Activated CD8-positive, alpha-beta memory T cell treated with anti-CD3 and anti-CD28 coated beads, Interleukin-2, amount 50 U/mL, for 48 hours (primary cell): ENCODE measurements around the gene NSMF.
"Not testable (repeated sequence)": the region's sequence is repeated elsewhere in the genome, so short reads cannot be mapped to it uniquely, and the experiment has no call there.

Experiments used
- DNase-seq: peaks from one replicate; pipeline ENCODE4 v3.0.0-alpha.2; 2020

NSMF gene

DNA sequence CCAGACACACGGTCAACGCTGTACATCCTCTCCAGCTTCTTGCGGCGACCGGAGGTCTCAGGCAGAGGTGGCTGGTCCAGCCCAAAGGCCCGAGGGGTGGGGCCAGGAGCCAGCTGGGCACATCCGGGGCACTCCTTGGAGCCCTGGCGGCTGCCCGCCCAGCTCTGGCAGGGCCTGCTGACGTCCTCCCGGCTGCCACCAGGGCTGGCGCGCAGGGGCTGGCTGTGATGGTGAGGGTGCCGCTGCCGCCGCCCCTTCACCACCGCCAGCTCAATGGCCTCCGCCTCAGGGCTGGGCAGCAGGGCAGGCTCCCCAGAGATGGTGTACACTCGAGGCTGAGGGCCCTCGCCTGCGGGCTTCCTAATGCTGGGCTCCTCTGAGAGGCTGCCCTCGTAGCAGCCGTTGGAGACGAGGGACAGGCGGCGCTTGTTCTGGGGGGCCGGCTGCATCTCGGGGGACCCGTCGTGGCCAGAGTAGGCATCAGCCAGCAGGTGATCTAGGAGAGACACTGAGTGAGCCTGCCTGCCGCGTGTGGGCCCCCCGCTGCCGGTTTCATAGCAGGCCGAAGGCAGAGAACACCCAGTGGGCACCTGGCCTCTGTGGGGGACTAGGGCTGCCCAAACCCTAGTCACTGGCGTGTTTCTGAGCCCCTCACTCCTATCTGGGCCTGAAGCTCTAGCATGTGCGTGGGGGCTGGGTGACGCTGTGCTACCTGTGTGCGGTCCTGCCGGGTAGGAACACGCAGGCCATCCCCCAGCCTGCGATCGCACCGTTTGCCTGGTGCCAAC is 1.5 kb downstream of the NSMF start:
- no peak for DNase-seq

GRCh38 chr9:137456864-137457405 is 2.2 kb downstream of the NSMF start:
- DNase-seq: no peak

DNA sequence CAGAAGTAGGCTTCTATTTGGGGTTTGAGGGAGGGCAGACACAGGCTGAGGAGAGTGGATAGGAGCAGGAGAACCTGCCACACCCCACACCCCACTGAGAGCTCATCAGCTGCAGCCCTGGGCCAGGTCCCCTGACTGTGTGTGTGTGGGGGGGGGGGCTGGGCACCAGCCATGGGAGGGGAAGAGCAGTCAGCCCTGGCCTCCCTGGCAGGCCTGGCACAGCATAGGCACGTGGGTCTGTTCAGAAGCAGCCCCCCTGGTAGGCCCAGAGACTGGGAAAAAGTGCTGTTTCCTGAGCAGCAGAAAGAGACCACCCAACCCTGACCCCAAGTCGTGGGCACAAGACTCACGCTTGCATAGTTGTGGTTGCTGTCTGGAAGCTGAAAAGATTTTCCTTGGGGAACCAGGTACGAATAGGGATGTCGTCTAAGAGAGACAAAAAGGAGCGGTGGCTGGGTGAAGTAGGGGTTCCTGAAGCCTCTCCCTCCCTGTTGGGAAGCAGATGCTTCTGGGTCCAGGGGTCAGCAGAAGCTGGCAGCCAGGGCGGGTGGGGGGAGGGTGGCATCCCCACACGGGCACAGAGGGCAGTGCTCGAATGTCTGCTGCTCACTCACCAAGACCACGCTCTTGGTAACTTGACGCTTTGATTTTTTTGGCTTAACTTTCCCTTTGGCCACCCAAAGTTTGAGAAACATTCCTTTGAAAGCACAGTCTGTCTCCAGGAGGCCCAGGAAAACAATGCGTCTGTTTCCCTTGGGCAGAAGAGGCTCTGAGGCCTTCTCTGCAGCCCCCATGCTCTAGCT is 2.9 kb downstream of the NSMF start:
- DNase-seq: no peak

- DNase-seq: no peak
These were observed 3.7 kb downstream of the NSMF start for GRCh38 chr9:137455359-137455991.

GRCh38 chr9:137454597-137455358 is 4.4 kb downstream of the NSMF start:
- DNase-seq: no peak

DNA sequence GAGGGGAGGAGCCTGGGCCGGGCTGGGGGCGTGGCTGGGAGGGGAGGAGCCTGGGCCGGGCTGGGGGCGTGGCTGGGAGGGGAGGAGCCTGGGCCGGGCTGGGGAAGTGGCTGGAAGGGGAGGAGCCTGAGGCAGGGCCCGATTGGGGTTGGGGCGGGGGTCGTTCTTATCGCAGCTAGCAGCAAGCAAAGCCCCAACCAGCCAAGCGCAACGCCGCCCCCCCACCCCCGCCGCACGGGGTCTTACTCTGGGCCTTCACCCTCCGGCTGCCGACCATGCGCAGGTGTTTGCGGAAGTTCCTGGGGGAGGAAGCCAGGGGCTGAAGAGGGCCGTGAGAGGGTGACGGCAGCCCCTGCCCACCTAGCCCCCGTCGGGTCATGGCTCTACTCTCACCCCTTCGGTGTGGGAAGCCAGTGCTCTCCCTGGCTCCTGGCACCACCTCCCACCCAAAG is 5.0 kb downstream of the NSMF start:
- peak; percentile 74 for DNase-seq

DNA sequence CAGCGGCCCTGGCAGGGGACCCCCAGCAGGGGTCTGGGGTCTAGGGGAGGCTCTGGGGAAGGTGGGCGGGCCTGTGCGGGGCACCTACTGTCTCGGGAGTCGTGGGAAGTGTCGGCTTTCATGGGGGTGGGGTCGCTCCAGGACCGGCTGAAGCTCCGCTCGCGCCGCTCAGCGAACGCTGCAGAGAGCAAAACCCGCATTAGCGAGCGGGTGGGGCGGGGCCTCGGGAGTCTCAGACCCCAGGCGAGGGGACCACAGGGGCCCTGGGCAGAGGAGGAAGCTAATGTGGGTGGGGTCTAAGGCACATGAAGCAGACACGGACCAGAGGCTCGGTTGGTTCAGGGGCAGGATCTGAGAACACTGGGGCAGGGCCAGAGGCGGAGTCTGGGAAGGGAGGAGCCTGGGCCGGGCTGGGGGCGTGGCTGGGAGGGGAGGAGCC is 5.5 kb downstream of the NSMF start:
- DNase-seq: peak; percentile 83

- no peak for DNase-seq
These were observed 6.1 kb downstream of the NSMF start for GRCh38 chr9:137452761-137453642.

GRCh38 chr9:137452006-137452760 is 7.0 kb downstream of the NSMF start:
- DNase-seq: no peak

GRCh38 chr9:137451264-137452005 is 7.7 kb downstream of the NSMF start:
- not testable (repeated sequence) for DNase-seq

GRCh38 chr9:137450539-137451222 is 8.5 kb downstream of the NSMF start:
- DNase-seq: not testable (repeated sequence)

DNA sequence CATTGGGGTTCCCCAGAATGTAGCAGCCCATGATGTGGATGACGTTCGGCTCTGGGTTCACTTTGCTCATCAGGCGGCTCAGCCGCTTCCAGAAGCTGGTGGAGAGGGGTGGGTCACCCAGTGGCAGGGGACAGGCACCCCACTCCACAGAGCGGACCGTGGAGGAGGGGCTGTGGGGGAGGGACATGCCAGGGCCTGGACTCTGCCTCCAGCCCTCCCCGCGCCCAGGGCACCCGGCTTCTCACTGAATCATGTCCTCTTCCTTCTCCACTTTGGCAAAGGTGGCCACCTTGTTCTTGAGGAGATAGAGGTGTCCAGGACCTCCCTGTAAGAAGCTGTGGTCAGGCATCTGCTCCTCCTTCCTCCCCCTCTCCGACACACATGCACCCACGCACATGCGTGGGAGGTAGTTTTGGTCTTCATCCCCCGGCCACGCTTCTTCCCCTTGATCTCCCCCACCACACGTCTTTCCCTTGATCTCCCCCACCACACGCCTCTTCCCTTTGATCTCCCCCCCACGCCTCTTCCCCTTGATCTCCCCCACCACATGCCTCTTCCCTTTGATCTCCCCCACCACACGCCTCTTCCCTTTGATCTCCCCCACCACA is 9.1 kb downstream of the NSMF start:
- DNase-seq: no peak

- no peak for DNase-seq
These were observed 9.9 kb downstream of the NSMF start for GRCh38 chr9:137449081-137449844.

- no peak for DNase-seq
These were observed 10.6 kb downstream of the NSMF start for GRCh38 chr9:137448602-137448962.

DNA sequence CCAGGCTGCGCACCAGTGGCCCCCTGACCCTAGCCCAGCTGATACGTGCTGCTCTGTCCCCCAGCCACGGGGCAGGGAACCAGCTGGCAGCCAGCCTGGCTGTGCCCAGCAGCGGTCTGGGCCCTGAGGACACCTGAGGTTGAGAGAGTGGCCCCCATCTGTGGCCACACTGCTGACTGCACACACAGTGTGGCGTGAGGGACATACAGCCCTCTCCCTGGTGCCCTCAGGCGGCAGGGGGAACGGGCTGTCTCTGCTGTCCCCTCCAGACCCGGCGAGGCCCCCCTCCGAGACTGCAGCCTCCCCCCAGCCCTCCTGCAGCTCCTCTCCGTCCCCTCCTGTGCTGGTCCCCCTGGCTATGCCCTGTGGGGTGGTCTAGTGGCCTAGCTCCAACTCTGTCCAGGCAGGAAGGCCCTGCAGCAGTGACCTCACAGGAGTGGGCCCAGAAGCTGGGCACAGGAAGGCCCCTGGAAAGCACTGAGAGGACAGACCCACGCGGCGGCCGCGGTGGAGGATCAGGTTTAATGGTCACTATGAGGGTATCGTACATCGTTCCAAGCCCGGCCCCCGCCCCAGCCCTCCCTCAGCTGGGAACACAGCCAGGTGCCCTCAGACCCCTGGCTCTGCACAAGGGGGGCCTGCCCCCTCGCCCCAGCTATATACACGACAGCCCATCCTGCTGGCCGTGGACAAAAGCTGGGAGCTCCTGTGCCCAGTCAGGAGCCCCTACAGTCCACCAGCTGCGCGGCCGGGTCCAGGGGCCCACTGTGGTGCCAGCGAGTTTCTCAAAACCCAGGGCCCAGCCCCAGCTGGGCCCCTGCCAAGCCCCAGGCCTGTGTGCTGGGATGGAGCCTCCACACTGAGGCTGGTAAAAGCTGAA is 11.2 kb downstream of the NSMF start:
- no peak for DNase-seq

- DNase-seq: no peak
These were observed 12.2 kb downstream of the NSMF start for GRCh38 chr9:137446851-137447471.
